Loucy (cell line): ENCODE measurements around the gene DENND2D.

Source experiments
- CTCF ChIP-seq: fragments of 200-600 bp; sonication (generic); conservative IDR thresholded peaks from 2 replicates; pipeline ENCODE4 v1.5.1; 2014; ENCODE audit warnings: mild to moderate bottlenecking, antibody characterized with exemption, low read length
- EZH2phosphoT487 ChIP-seq: fragments of 200-600 bp; IDR thresholded peaks from 2 replicates; pipeline ENCODE4 v1.6.1; 2018; ENCODE audit warnings: antibody characterized with exemption, mild to moderate bottlenecking, moderate library complexity, borderline replicate concordance

DNA sequence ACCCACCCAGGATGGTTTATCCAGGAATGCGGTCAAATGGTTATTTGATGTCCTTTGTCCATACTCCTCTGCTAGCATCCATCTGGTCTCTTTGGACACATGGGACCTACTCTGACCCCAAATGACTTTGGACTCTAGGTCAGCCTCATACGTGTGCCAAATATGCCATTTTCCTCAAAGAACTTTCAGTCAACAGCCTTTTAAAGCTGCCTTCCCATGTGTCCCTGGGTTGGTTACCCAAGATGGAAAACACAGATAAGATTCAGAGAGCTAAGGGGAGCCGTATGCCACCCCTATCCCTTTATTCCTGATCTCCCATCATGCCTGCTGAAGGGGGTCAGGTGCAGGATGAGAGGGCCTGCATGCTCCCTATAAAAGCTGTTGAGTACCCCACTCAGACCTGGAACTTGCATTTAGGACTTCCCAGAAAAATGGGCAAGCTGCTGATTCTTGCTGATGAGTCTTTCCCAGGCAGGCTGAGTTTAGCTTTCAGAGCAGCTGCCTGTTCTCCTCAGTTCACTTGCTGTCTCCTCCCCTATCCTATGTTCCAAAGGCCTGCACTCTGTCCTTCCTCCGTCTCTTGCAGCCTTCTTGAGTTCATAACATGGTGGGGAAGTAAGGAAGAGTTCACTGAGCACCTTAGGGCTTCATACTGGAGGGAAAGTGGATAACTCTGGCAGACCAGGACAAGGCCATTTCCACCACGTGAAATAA lies 46.8 kb upstream of the DENND2D start:
- TF ChIP-seq CTCF (no peak), EZH2phosphoT487 (no peak)
